GM10248 (cell line): ENCODE measurements around the gene HLA-G.
"Not testable (repeated sequence)": the region's sequence is repeated elsewhere in the genome, so short reads cannot be mapped to it uniquely, and the experiment has no call there.

Experiments used
- CTCF ChIA-PET: fragments of 300-600 bp; sonication (Branson Sonifier 250); formaldehyde crosslinking; extraction: SDS; loops from one replicate; lab custom pipeline; 2021; ENCODE audit warnings: antibody characterized with exemption; lab: Yijun Ruan, JAX
- POLR2A ChIA-PET: fragments of 350-650 bp; sonication (Branson Sonifier 250); formaldehyde crosslinking; extraction: SDS; loops from one replicate; lab custom pipeline; 2020; ENCODE audit warnings: antibody characterized with exemption; lab: Yijun Ruan, JAX
- DNase-seq: peaks from one replicate; pipeline ENCODE4 v3.0.0; 2012; ENCODE audit errors: extremely low spot score
- CTCF ChIP-seq: IDR thresholded peaks from 2 replicates; pipeline ENCODE4 v1.5.1; 2012; ENCODE audit warnings: mild to moderate bottlenecking, low read depth; ENCODE audit errors: extremely low read depth, missing control alignments, control extremely low read depth

Gene HLA-G

GRCh38 chr6:29865631-29866030 is 38.0 kb downstream of the HLA-G start:
- POLR2A ChIA-PET, result no interaction called here
- CTCF ChIA-PET, result interaction anchor here (0.9 to 2.0 kb wide), 3 partner anchors 14 to 147 kb away, joined by 3 to 7 read pairs (median 4); no protein-coding TSS in a partner anchor
- no peak for DNase-seq
- TF ChIP-seq CTCF, result no peak

DNA sequence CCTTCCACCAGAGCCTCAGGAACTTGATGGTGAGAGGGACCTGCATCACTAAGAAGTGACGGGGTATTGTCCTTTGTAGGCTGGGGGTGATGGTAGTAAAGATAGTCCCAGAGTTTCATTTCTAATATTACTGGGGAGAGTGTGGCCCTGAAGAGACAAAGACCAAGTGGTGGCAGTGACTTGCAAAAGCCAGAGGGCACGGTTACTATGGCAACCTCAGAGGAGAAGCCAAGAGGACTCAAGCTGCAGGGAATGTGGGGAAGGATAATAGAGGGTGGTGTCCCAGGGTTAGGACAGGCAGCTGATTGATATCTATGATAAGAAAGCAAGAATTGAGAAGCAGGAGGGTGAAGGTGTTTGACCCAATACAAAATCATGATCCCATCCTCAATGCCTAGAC is 42.5 kb downstream of the HLA-G start:
- no peak for TF ChIP-seq CTCF
- ChIA-PET CTCF (no interaction called here), POLR2A (no interaction called here)
- DNase-seq, result no peak

GRCh38 chr6:29872791-29873190 is 45.2 kb downstream of the HLA-G start:
- ChIA-PET POLR2A (no interaction called here), CTCF (interaction anchor here (1.1 to 1.2 kb wide), 2 partner anchors 24 to 164 kb away, joined by 3 read pairs; no protein-coding TSS in a partner anchor)
- no peak for TF ChIP-seq CTCF
- DNase-seq, result no peak

DNA sequence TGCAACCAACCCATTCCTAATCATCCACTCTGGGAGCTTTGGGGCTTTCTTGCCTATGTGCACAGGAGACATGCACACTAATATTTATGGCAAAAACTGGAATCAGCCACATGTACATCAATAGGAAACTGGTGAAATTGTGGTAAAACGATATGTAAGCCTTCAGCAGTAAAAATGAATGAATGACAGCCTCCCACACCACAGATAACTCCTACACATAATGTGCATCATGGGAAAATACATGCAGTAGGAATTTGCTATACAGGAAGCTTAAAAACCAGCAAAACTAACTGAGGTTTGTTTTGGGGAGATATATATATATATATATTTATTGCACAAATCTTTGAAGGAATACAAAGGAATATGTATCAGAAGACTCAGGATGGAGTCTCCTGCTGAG is 47.6 kb downstream of the HLA-G start:
- ChIA-PET CTCF (no interaction called here), POLR2A (no interaction called here)
- no peak for TF ChIP-seq CTCF
- no peak for DNase-seq

- CTCF ChIA-PET, result interaction anchor here (1.6 kb wide), 1 partner anchor 28 kb away, joined by 4 read pairs; no protein-coding TSS in a partner anchor
- POLR2A ChIA-PET, result not testable (repeated sequence)
Measured at GRCh38 chr6:29875734-29876133, 48.1 kb downstream of the HLA-G start.

More at GRCh38 chr6:29875734-29876133, 48.1 kb downstream of the HLA-G start:
- not testable (repeated sequence) for DNase-seq
